ENCODE results near the gene KANSL1. TPM values are rescaled to one million over a fixed set of nuclear protein-coding genes. Genes with fewer than 3 reads are reported as not detected.

The KANSL1 gene
- total and polyA plus RNA-seq, 2 of the 4 experiments (the other 2 are of a cell fraction) = 19.1 to 49.6 TPM

DNA sequence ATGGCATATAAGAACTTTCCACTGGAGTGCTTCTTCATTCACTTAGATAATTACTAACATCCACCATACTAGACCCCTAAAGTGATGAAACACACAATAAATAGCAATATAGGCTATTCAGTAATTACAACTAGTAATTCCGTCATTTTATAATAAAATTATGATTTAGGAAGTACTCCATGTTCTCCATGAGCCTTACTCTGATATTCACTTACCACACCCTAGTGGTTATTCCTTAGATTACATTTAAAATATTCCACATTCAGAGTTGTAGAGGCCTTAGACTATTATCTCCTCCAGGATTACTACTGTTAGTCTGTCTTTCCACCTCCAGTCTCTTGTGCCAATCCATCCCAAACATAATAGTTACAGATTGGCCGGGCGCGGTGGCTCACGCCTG, 131.8 kb downstream of the KANSL1 start:
- H2AFZ ChIP-seq (replicated peaks; ENCODE audit: low read length, poor library complexity) = no peak overlapping the region
- H3K27ac ChIP-seq (ENCODE audit: insufficient read depth, low read length) = no peak overlapping the region
- TF ChIP-seq MAZ (IDR thresholded peaks at IDR 0.05; ENCODE audit: borderline replicate concordance, low read depth, low read length) (no peak), BHLHE40 (IDR thresholded peaks at IDR 0.05; ENCODE audit: low read depth, low read length) (no peak), NFE2L2 (IDR thresholded peaks at IDR 0.05; ENCODE audit: low read depth, low read length) (no peak), MAFK (IDR thresholded peaks at IDR 0.05; ENCODE audit: low read depth, low read length) (no peak), CHD1 (IDR thresholded peaks at IDR 0.05; ENCODE audit: low read depth, low read length) (no peak), MXI1 (IDR thresholded peaks at IDR 0.05; ENCODE audit: borderline replicate concordance, low read depth, low read length) (no peak), POLR2A (IDR thresholded peaks at IDR 0.05; ENCODE audit: low read depth, low read length) (no peak), RAD21 (IDR thresholded peaks at IDR 0.05; ENCODE audit: low read length) (peak; percentile 14; the same call in 1 of the 2 replicates), RCOR1 (IDR thresholded peaks at IDR 0.05; ENCODE audit: insufficient replicate concordance, low read length) (no peak), SMC3 (IDR thresholded peaks at IDR 0.05; ENCODE audit: low read depth, low read length) (peak; percentile 8; the same call in 1 of the 2 replicates)
- TF ChIP-seq, protein P1, sequence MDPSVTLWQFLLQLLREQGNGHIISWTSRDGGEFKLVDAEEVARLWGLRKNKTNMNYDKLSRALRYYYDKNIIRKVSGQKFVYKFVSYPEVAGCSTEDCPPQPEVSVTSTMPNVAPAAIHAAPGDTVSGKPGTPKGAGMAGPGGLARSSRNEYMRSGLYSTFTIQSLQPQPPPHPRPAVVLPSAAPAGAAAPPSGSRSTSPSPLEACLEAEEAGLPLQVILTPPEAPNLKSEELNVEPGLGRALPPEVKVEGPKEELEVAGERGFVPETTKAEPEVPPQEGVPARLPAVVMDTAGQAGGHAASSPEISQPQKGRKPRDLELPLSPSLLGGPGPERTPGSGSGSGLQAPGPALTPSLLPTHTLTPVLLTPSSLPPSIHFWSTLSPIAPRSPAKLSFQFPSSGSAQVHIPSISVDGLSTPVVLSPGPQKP (IDR thresholded peaks at IDR 0.05; ENCODE audit: borderline replicate concordance, low read depth, low read length) = no peak
- TF ChIP-seq, protein P2, sequence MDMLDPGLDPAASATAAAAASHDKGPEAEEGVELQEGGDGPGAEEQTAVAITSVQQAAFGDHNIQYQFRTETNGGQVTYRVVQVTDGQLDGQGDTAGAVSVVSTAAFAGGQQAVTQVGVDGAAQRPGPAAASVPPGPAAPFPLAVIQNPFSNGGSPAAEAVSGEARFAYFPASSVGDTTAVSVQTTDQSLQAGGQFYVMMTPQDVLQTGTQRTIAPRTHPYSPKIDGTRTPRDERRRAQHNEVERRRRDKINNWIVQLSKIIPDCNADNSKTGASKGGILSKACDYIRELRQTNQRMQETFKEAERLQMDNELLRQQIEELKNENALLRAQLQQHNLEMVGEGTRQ (IDR thresholded peaks at IDR 0.05; ENCODE audit: low read depth, low read length) = no peak
- TF ChIP-seq, protein P3, sequence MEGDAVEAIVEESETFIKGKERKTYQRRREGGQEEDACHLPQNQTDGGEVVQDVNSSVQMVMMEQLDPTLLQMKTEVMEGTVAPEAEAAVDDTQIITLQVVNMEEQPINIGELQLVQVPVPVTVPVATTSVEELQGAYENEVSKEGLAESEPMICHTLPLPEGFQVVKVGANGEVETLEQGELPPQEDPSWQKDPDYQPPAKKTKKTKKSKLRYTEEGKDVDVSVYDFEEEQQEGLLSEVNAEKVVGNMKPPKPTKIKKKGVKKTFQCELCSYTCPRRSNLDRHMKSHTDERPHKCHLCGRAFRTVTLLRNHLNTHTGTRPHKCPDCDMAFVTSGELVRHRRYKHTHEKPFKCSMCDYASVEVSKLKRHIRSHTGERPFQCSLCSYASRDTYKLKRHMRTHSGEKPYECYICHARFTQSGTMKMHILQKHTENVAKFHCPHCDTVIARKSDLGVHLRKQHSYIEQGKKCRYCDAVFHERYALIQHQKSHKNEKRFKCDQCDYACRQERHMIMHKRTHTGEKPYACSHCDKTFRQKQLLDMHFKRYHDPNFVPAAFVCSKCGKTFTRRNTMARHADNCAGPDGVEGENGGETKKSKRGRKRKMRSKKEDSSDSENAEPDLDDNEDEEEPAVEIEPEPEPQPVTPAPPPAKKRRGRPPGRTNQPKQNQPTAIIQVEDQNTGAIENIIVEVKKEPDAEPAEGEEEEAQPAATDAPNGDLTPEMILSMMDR (conservative IDR thresholded peaks at IDR 0.05; ENCODE audit: low read depth, low read length) = peak; percentile 30
- no peaks in the 10 kb centered on the region for H3K9me3 ChIP-seq (ENCODE audit: control insufficient read depth, insufficient read depth, low read length)
- no peak overlapping the region for H3K4me2 ChIP-seq (ENCODE audit: low read depth, low read length)
- BruUV-seq (replicated peaks) = no TSS peak
- 100% methylated on average over 4 of the region's 5 CpGs; no CpG with 5 or more reads in 1 of the 2 experiments for WGBS, 2 experiments (ENCODE audit: extremely low coverage in 2 of 2, insufficient read length in 1 of 2)
- H4K91ac ChIP-seq (ENCODE audit: insufficient read depth, low read depth, low read length) = no peak overlapping the region
- dilution Hi-C loops (cut with HindIII; ENCODE audit: low sequenced_read_pairs, unreplicated experiment) (no loop called here), intact Hi-C loops (cut with micrococcal nuclease) (loop anchor here (5.0 kb wide), 1 partner anchor 126 kb away; no protein-coding TSS in a partner anchor), in situ Hi-C loops (cut with MboI; ENCODE audit: low sequenced_read_pairs) (no loop called here)
- H2BK5ac ChIP-seq (ENCODE audit: low read depth, low read length, poor library complexity, severe bottlenecking) = no peak overlapping the region
- H4K8ac ChIP-seq (ENCODE audit: low read depth in 2 of 2, low read length in 2 of 2) = no peak overlapping the region
- H3K79me1 ChIP-seq (ENCODE audit: low read depth in 1 of 2, low read length in 2 of 2) = peaks cover 20 to 72% of the 10 kb centered on the region in 2 experiments
- ChIA-PET CTCF (interaction anchor here (0.6 kb wide), 1 partner anchor 1075 kb away, joined by 6 read pairs; no protein-coding TSS in a partner anchor), POLR2A (ENCODE audit: unreplicated experiment) (no interaction called here)
- no peak for ATAC-seq (ENCODE audit: low read depth)
- H2AK5ac ChIP-seq (ENCODE audit: low read depth, low read length) = no peak overlapping the region
- peaks cover 6% of the 10 kb centered on the region; the same call in 1 of the 2 replicates for H3K4me1 ChIP-seq (ENCODE audit: control insufficient read depth, insufficient read depth, low read length)
- H4K20me1 ChIP-seq (ENCODE audit: insufficient read depth, low read length) = peaks cover 28% of the 10 kb centered on the region; the same call in 1 of the 2 replicates
- H3K9ac ChIP-seq (ENCODE audit: low read depth, low read length) = no peak overlapping the region
- DNase-seq = no peak
- H3K36me3 ChIP-seq (ENCODE audit: control insufficient read depth, insufficient read depth, low read length) = peaks cover 27% of the 10 kb centered on the region
- H3K27me3 ChIP-seq (ENCODE audit: control insufficient read depth, insufficient read depth, low read length) = no peaks in the 10 kb centered on the region
- peaks cover 10% of the 10 kb centered on the region for H3K9me1 ChIP-seq (ENCODE audit: insufficient read depth, low read length)
- H3K14ac ChIP-seq (replicated peaks; ENCODE audit: low read depth, low read length) = no peak overlapping the region
- no peak overlapping the region for H4K5ac ChIP-seq (ENCODE audit: low read depth, low read length)
- no peak overlapping the region for H2BK120ac ChIP-seq (ENCODE audit: low read depth, low read length)
- H2AK9ac ChIP-seq (replicated peaks; ENCODE audit: low read depth, low read length, poor library complexity) = no peak overlapping the region
- no peak overlapping the region for H2BK15ac ChIP-seq (ENCODE audit: low read depth, low read length)
- no peak overlapping the region for H3K4ac ChIP-seq (ENCODE audit: low read depth, low read length)
- no peak overlapping the region for H3K4me3 ChIP-seq (ENCODE audit: insufficient read depth, low read depth, low read length)
- no peak overlapping the region for H3K18ac ChIP-seq (ENCODE audit: low read depth, low read length)
- H3K23ac ChIP-seq (ENCODE audit: low read depth, low read length) = no peak overlapping the region
- no peak overlapping the region for H2BK20ac ChIP-seq (ENCODE audit: low read depth, low read length)
- no peak overlapping the region for H3K56ac ChIP-seq (ENCODE audit: extremely low read depth, insufficient read depth, low read length)

All from IMR-90 (cell line).